ENCODE results near the gene TAX1BP1.

Gene TAX1BP1

DNA sequence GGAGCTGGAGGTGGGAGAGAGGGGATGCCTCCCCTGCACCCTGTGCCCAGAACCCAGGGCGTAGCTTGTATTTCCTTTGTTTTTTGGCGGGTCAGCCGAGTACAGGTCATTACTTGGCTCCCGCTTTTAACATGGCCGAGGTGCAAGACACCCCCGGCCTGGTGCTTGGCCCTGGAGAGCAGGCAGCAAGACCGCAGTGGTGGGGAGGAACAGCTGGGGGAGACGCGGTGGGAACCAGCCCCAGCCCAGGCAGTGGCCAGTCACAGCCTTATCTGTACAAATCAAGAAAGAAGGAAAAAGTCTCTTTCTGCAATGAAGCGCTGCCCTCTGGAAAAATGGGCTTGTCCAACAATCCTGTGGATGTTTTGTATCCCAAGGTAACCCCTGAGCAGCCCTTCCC lies 99.1 kb downstream of the TAX1BP1 start:
- no peak overlapping the region for H3K4me3 ChIP-seq (ENCODE audit: low read length)
- DNase-seq (ENCODE audit: low read depth) = no peak
- TF ChIP-seq, protein P1, sequence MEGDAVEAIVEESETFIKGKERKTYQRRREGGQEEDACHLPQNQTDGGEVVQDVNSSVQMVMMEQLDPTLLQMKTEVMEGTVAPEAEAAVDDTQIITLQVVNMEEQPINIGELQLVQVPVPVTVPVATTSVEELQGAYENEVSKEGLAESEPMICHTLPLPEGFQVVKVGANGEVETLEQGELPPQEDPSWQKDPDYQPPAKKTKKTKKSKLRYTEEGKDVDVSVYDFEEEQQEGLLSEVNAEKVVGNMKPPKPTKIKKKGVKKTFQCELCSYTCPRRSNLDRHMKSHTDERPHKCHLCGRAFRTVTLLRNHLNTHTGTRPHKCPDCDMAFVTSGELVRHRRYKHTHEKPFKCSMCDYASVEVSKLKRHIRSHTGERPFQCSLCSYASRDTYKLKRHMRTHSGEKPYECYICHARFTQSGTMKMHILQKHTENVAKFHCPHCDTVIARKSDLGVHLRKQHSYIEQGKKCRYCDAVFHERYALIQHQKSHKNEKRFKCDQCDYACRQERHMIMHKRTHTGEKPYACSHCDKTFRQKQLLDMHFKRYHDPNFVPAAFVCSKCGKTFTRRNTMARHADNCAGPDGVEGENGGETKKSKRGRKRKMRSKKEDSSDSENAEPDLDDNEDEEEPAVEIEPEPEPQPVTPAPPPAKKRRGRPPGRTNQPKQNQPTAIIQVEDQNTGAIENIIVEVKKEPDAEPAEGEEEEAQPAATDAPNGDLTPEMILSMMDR (conservative IDR thresholded peaks at IDR 0.05; ENCODE audit: low read depth, low read length) = no peak

DNA sequence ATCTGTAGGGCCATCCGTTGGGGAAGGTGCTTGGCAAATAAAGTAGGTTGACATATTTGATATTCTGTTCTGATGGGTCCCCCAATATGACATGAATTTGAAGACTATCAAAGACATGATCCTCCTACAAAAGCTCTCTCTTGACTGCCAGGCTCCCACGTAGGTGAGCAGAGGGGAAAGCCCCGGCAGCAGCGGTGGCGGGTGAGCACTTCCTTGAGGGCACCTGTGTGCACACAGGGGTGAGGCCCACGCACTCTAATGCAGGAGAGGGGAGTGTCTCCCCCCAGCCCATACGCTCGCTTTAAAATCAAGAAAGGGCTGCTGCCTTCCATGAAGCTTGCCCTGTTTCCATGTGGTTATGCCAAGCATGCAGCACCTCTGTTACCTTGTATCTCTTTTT lies 100.4 kb downstream of the TAX1BP1 start:
- no peak for DNase-seq (ENCODE audit: low read depth)
- H3K4me3 ChIP-seq (ENCODE audit: low read length) = no peak overlapping the region
- TF ChIP-seq, protein P1 (conservative IDR thresholded peaks at IDR 0.05; ENCODE audit: low read depth, low read length) = no peak

DNA sequence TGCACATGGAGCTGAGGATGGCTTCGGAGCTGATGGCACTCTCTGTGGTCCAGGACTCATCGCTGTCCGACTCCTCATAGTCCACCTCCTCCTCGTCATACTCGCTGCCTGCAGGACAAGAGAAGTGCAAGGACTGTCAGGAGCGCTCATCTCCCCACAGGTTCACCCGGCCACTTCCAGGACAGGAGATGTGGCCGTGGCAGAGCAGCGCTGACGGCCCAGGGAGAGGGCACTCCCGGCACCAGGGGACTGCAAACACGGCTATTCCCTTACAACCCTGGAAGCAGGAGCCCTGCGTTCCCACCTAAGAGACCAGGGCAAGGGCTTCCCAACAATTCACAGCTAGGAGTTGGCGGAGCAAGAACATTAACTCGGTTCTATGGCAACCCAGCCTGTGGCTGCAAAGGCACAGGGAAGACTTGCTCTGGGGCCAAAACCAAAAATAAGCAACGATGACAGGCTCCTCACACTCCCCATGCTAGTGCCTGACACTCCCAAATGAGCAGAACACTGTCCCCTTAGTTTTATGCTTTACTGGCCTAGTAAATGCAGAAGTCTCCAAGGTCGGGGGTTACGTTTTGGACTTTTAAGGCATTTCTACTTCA lies 100.9 kb downstream of the TAX1BP1 start:
- TF ChIP-seq, protein P1 (conservative IDR thresholded peaks at IDR 0.05; ENCODE audit: low read depth, low read length) = no peak
- H3K4me3 ChIP-seq (ENCODE audit: low read length) = no peak overlapping the region
- DNase-seq (ENCODE audit: low read depth) = no peak

DNA sequence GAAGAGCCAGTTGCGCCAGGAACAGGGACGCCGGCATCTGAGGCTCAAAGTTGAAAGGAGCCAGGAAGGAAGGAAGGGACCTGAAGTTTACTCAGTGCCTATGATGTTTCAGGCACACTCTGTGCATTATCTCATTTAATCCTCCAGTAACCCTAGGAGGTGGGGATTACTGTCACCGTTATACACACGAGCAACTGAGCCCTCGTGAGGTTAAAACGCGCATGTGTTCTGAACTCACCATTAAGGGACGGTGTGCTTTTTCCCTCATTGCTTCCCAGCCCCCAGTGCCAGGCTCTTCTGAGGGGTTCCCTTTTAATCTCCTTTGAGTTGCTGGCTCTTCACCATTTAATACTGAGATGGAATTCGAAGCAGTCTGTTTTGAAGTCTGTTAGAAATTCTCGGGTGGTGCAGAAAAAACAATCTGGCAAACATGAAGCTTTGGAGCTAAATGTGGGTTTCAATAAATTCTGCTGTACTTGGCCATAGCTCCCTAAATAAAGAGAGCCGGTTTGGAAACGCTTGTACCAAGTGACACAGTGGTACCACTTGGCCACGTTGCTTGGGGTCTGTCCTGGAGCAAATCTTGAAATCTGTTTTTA lies 102.2 kb downstream of the TAX1BP1 start:
- DNase-seq (ENCODE audit: low read depth) = peak; percentile 66
- peak overlapping the region; percentile 34 for H3K4me3 ChIP-seq (ENCODE audit: low read length)
- TF ChIP-seq, protein P1 (conservative IDR thresholded peaks at IDR 0.05; ENCODE audit: low read depth, low read length) = peak; percentile 21

DNA sequence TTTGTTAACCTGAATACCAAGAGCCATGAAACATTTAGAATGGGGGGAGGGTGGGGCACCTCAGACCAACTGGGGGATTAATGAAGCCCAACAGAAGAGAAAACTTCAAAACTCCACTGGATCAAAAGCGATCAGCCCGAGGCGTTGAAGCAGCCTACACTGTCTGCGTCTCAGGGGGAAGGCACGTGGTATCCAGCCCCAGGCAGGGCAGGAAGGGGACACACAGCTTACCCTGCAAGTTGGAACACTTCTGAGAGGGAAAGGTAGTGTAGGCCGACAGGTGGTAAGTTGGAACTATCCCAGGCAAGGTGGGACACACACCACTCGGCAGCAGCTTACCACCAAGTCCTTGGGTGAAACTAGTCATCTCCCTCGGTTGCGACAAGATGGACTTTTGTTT lies 102.9 kb downstream of the TAX1BP1 start:
- DNase-seq (ENCODE audit: low read depth) = peak; percentile 17
- TF ChIP-seq, protein P1 (conservative IDR thresholded peaks at IDR 0.05; ENCODE audit: low read depth, low read length) = no peak
- peak overlapping the region; percentile 34 for H3K4me3 ChIP-seq (ENCODE audit: low read length)

DNA sequence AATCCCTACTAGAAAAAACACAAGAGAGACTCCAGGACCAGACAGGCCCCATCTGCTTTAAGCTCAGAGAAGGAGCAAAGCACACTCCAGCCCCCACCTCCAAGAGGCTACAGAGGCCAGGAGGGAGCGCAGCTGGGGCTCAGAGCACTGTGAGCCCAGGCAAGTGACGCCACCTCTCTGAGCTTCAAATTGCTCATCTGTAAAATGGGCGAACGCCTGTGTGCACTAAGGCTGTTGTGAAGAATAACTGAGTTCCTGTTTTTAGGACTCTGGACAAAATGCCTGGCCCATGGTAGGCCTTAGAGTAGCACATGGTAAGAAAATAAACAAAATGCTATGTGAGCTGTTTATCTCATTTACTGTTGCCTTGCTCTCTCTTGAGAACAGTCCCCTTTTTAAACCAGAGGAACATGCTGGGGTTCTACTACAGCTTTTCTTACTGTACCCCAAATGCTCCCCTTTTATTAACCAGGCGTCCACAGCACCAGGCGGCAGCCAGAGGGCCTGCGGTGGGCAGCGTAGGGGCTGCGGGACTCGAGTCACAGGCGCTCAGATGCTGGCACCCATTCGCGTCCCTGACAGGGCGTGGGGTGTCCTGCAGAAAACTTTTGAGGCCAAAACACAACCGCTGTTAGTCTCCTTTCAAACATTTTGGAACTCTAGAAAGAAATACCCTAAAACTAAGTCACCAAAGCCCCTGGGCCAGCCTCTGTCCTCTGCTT lies 103.8 kb downstream of the TAX1BP1 start:
- DNase-seq (ENCODE audit: low read depth) = no peak
- H3K4me3 ChIP-seq (ENCODE audit: low read length) = no peak overlapping the region
- TF ChIP-seq, protein P1 (conservative IDR thresholded peaks at IDR 0.05; ENCODE audit: low read depth, low read length) = no peak

Data from retinal pigment epithelial cell (primary cell).